ENCODE data around the gene BIRC3. TPM values are rescaled to one million over a fixed set of nuclear protein-coding genes. Genes with fewer than 3 reads are reported as not detected.

BIRC3 gene
- total RNA-seq, 2 donors from 2014 or later = 0.04 to 0.07 TPM

GRCh38 chr11:102309621-102310541, 7.4 kb upstream of the BIRC3 start:
- H3K36me3 Mint-ChIP-seq (ENCODE audit: low read depth) = no peaks in the 10 kb centered on the region
- no peak overlapping the region for H3K27ac Mint-ChIP-seq
- Histone ChIP-seq H3K4me1 (ENCODE audit: control insufficient read depth, insufficient read depth, low read length) (peaks cover 8% of the 10 kb centered on the region), H3K9ac (ENCODE audit: extremely low read depth, low read length, poor library complexity, severe bottlenecking) (no peak overlapping the region), H3K36me3 (ENCODE audit: control insufficient read depth, insufficient read depth, low read length) (no peaks in the 10 kb centered on the region), H3K4me3 (ENCODE audit: low read length) (no peak overlapping the region), H3K27me3 (ENCODE audit: control insufficient read depth, insufficient read depth, low read length, poor library complexity, severe bottlenecking) (no peaks in the 10 kb centered on the region), H3K9me3 (ENCODE audit: control insufficient read depth, low read length) (no peaks in the 10 kb centered on the region), H3K27ac (ENCODE audit: low read depth, low read length) (no peak overlapping the region)
- H3K4me1 Mint-ChIP-seq = peaks cover 15% of the 10 kb centered on the region
- no peaks in the 10 kb centered on the region for H3K9me3 Mint-ChIP-seq
- H3K4me3 Mint-ChIP-seq = no peak overlapping the region
- TF ChIP-seq, protein P1, sequence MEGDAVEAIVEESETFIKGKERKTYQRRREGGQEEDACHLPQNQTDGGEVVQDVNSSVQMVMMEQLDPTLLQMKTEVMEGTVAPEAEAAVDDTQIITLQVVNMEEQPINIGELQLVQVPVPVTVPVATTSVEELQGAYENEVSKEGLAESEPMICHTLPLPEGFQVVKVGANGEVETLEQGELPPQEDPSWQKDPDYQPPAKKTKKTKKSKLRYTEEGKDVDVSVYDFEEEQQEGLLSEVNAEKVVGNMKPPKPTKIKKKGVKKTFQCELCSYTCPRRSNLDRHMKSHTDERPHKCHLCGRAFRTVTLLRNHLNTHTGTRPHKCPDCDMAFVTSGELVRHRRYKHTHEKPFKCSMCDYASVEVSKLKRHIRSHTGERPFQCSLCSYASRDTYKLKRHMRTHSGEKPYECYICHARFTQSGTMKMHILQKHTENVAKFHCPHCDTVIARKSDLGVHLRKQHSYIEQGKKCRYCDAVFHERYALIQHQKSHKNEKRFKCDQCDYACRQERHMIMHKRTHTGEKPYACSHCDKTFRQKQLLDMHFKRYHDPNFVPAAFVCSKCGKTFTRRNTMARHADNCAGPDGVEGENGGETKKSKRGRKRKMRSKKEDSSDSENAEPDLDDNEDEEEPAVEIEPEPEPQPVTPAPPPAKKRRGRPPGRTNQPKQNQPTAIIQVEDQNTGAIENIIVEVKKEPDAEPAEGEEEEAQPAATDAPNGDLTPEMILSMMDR (conservative IDR thresholded peaks at IDR 0.05) = peak; percentile 78
- H3K27me3 Mint-ChIP-seq (ENCODE audit: insufficient read depth) = no peaks in the 10 kb centered on the region
- WGBS, 2 experiments (ENCODE audit: insufficient coverage in 1 of 2, insufficient read length in 1 of 2) = 90 to 97% methylated on average over 19 to 25 of the region's 25 CpGs
- peak; percentile 84 for DNase-seq

DNA sequence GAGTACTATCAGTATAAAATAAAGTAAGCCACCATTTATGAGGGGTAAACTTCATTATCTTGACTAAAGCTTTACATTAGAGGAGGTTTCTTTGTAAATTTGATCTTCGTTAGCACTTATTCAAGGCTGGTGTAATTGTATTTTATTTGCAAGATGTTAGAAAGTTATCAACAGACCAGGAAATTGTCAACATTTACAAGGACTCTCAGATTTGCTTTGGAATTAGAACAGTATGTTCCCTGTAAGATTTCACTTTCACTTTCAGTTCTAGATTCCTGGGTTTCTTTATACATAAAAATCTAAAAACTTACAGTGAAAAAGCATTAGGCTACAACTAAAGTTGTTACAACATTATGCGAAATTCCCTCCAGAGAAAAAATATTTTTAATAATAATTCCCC, 4.6 kb upstream of the BIRC3 start:
- no peak for DNase-seq
- Histone ChIP-seq H3K9ac (ENCODE audit: extremely low read depth, low read length, poor library complexity, severe bottlenecking) (no peak overlapping the region), H3K9me3 (ENCODE audit: control insufficient read depth, low read length) (no peaks in the 10 kb centered on the region), H3K4me3 (ENCODE audit: low read length) (no peak overlapping the region), H3K27me3 (ENCODE audit: control insufficient read depth, insufficient read depth, low read length, poor library complexity, severe bottlenecking) (peaks cover 9% of the 10 kb centered on the region), H3K4me1 (ENCODE audit: control insufficient read depth, insufficient read depth, low read length) (no peaks in the 10 kb centered on the region), H3K36me3 (ENCODE audit: control insufficient read depth, insufficient read depth, low read length) (no peaks in the 10 kb centered on the region), H3K27ac (ENCODE audit: low read depth, low read length) (no peak overlapping the region)
- TF ChIP-seq, protein P1 (conservative IDR thresholded peaks at IDR 0.05) = no peak
- no peaks in the 10 kb centered on the region for H3K9me3 Mint-ChIP-seq
- no peaks in the 10 kb centered on the region for H3K36me3 Mint-ChIP-seq (ENCODE audit: low read depth)
- peaks cover 13% of the 10 kb centered on the region for H3K27me3 Mint-ChIP-seq (ENCODE audit: insufficient read depth)
- H3K4me1 Mint-ChIP-seq = peaks cover 7% of the 10 kb centered on the region
- 94 to 100% methylated on average over 1 of the region's 2 CpGs for WGBS, 2 experiments (ENCODE audit: insufficient coverage in 1 of 2, insufficient read length in 1 of 2)
- no peak overlapping the region for H3K27ac Mint-ChIP-seq
- H3K4me3 Mint-ChIP-seq = no peak overlapping the region

DNA sequence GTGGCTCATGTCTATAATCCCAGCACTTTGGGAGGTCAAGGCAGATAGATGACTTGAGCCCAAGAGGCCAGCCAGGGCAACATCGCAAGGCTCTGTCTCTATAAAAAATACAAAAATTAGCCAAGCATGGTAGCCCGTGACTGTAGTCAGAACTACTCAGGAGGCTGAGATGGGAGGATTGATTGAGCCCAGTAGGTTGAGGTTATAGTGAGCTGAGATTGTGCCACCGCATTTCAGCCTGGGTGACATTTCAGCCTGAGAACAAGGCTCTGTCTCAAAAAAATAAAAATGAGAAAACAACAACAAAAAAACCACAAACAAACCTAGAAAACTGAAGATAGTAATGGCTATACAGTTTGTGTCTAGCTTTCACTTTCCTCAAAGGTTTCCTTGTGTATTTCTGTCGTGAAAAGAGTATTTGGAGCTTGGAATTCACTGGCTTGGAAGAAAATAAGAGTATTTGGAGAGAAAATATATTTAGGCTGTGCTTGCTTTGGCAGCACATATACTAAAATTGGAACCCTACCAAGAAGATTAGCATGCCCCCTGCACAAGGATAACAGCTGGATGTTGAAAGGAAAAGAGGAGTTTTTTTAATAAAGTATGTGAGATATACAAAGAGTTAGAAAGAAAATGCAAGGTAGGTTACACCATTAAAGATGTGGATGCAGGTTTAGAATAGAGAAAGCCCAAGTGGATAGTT, 3.9 kb upstream of the BIRC3 start:
- Mint-ChIP-seq H3K27ac (no peak overlapping the region), H3K36me3 (ENCODE audit: low read depth) (no peaks in the 10 kb centered on the region), H3K9me3 (no peaks in the 10 kb centered on the region), H3K27me3 (ENCODE audit: insufficient read depth) (peaks cover 18% of the 10 kb centered on the region), H3K4me3 (no peak overlapping the region), H3K4me1 (peaks cover 7% of the 10 kb centered on the region)
- H3K27me3 ChIP-seq (ENCODE audit: control insufficient read depth, insufficient read depth, low read length, poor library complexity, severe bottlenecking) = peaks cover 16% of the 10 kb centered on the region
- H3K4me1 ChIP-seq (ENCODE audit: control insufficient read depth, insufficient read depth, low read length) = no peaks in the 10 kb centered on the region
- H3K4me3 ChIP-seq (ENCODE audit: low read length) = no peak overlapping the region
- no peak overlapping the region for H3K9ac ChIP-seq (ENCODE audit: extremely low read depth, low read length, poor library complexity, severe bottlenecking)
- no peak for DNase-seq
- no peak overlapping the region for H3K27ac ChIP-seq (ENCODE audit: low read depth, low read length)
- no peaks in the 10 kb centered on the region for H3K36me3 ChIP-seq (ENCODE audit: control insufficient read depth, insufficient read depth, low read length)
- WGBS, 2 experiments (ENCODE audit: insufficient coverage in 1 of 2, insufficient read length in 1 of 2) = 91 to 100% methylated on average over 2 to 3 of the region's 4 CpGs
- H3K9me3 ChIP-seq (ENCODE audit: control insufficient read depth, low read length) = no peaks in the 10 kb centered on the region
- TF ChIP-seq, protein P1 (conservative IDR thresholded peaks at IDR 0.05) = no peak

Data from endodermal cell (in vitro differentiated cells).